ENCODE data around the gene NAA80. TPM values are rescaled to one million over a fixed set of nuclear protein-coding genes. Genes with fewer than 3 reads are reported as not detected.

The NAA80 gene
- polyA plus RNA-seq, 2 of the 4 experiments (the other 2 are of a cell fraction): 3.1 to 5.3 TPM

DNA sequence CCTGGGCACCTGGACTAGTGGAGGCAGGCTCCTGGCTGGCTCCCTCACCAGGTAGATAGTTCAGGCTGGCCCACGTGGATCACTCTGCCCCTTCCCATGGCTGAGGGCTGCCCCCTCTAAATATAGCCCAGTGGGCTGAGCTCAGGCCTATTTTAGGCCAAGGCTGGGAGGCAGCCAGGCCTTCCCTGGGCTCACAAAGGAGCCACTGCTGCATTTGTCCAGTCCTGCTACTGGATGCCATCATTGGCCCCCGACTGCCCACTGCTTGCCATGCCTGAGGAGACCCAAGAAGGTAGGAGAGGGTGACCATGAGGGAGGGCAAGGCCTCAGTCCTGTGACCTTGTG lies 20.4 kb downstream of the NAA80 start, which contains the start of gene LSMEM2:
TSS of gene LSMEM2 (plus strand) at position 208 of the 345 bp plus-strand sequence. CDS start at position 235, 27 bp downstream.
- FAIRE-seq: no peak
- Histone ChIP-seq H3K4me1 (no peaks in the 10 kb centered on the region), H3K4me3 (no peak within 1 kb of the TSS), H3K9me3 (no peaks in the 10 kb centered on the region), H3K4me2 (no peak within 1 kb of the TSS), H3K27ac (no peak within 1 kb of the TSS)
- TF ChIP-seq KDM5A (IDR thresholded peaks at IDR 0.05) (no peak), KDM1A (IDR thresholded peaks at IDR 0.05; ENCODE audit: low read depth) (no peak), ZNF302 (CRISPR knock-in tag; IDR thresholded peaks at IDR 0.05) (no peak), FOXS1 (CRISPR knock-in tag; IDR thresholded peaks at IDR 0.05) (no peak), RAD21 (conservative IDR thresholded peaks at IDR 0.05 in 1 of 2, IDR thresholded peaks at IDR 0.05 in 1 of 2) (no peak), HMGXB4 (CRISPR knock-in tag; IDR thresholded peaks at IDR 0.05; ENCODE audit: borderline replicate concordance) (no peak), NR3C1 (IDR thresholded peaks at IDR 0.05) (no peak), ELK1 (IDR thresholded peaks at IDR 0.05; ENCODE audit: low read depth, low read length) (no peak)
- TF ChIP-seq, protein P1, sequence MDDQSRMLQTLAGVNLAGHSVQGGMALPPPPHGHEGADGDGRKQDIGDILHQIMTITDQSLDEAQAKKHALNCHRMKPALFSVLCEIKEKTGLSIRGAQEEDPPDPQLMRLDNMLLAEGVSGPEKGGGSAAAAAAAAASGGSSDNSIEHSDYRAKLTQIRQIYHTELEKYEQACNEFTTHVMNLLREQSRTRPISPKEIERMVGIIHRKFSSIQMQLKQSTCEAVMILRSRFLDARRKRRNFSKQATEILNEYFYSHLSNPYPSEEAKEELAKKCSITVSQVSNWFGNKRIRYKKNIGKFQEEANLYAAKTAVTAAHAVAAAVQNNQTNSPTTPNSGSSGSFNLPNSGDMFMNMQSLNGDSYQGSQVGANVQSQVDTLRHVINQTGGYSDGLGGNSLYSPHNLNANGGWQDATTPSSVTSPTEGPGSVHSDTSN (IDR thresholded peaks at IDR 0.05): no peak
- TF ChIP-seq, protein P2, sequence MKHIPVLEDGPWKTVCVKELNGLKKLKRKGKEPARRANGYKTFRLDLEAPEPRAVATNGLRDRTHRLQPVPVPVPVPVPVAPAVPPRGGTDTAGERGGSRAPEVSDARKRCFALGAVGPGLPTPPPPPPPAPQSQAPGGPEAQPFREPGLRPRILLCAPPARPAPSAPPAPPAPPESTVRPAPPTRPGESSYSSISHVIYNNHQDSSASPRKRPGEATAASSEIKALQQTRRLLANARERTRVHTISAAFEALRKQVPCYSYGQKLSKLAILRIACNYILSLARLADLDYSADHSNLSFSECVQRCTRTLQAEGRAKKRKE (CRISPR knock-in tag; IDR thresholded peaks at IDR 0.05; ENCODE audit: low read depth): no peak
- ChIA-PET POLR2A (interaction anchor here (1.2 to 1.4 kb wide), 3 partner anchors 13 to 43 kb away, joined by 5 to 7 read pairs (median 5); partner anchors contain the start of genes GNAI2 and IFRD2), CTCF (interaction anchor here (0.8 to 3.3 kb wide), 8 partner anchors 9 to 88 kb away, joined by 3 to 13 read pairs (median 4); partner anchors contain the start of genes GNAT1 and TUSC2)
- ATAC-seq: peak in 1 of 2 experiments; percentile 10; a peak in 1 of 6 replicates
- no CpG with 5 or more reads among the region's 2 CpGs for WGBS (ENCODE audit: missing lambda C conversion rate)
- no peak for DNase-seq (ENCODE audit: low read depth in 1 of 2, low spot score in 1 of 2)

GRCh38 chr3:50278123-50278879 lies 20.9 kb downstream of the NAA80 start:
- DNase-seq (ENCODE audit: low read depth in 1 of 2, low spot score in 1 of 2): no peak
- no peak overlapping the region for H3K27ac ChIP-seq
- FAIRE-seq: no peak
- CTCF ChIA-PET: interaction anchor here (1.4 to 8.0 kb wide), 7 partner anchors 10 to 84 kb away, joined by 4 to 67 read pairs (median 6); no protein-coding TSS in a partner anchor
- H3K4me2 ChIP-seq: no peak overlapping the region
- no peaks in the 10 kb centered on the region for H3K9me3 ChIP-seq
- no peak for TF ChIP-seq CBX2 (IDR thresholded peaks at IDR 0.05; ENCODE audit: borderline replicate concordance, low read depth)
- TF ChIP-seq, protein P2 (CRISPR knock-in tag; IDR thresholded peaks at IDR 0.05; ENCODE audit: low read depth): no peak
- TF ChIP-seq EHMT2 (IDR thresholded peaks at IDR 0.05; ENCODE audit: low read depth): no peak
- no peak for TF ChIP-seq ELK1 (IDR thresholded peaks at IDR 0.05; ENCODE audit: low read depth, low read length)
- TF ChIP-seq HMGXB4 (CRISPR knock-in tag; IDR thresholded peaks at IDR 0.05; ENCODE audit: borderline replicate concordance): no peak
- TF ChIP-seq RCOR1 (IDR thresholded peaks at IDR 0.05; ENCODE audit: low read depth, low read length): no peak
- POLR2A ChIA-PET: interaction anchor here (0.6 to 1.4 kb wide), 2 partner anchors 13 to 43 kb away, joined by 5 read pairs; partner anchors contain the start of gene GNAI2
- H3K4me1 ChIP-seq: peaks cover under 1% of the 10 kb centered on the region; the same call in 1 of the 3 replicates
- WGBS (ENCODE audit: missing lambda C conversion rate): 76% methylated on average over 4 of the region's 4 CpGs
- peak; percentile 5 to 37; a peak in 4 of 6 replicates for ATAC-seq
- no peak overlapping the region for H3K4me3 ChIP-seq

Data from A549 (cell line).